AG04449 (cell line): ENCODE measurements around the gene LRP2.
"Not testable (repeated sequence)": the region's sequence is repeated elsewhere in the genome, so short reads cannot be mapped to it uniquely, and the experiment has no call there.

Experiments
- CTCF ChIA-PET: fragments of 350-600 bp; formaldehyde crosslinking; extraction: SDS; loops from one replicate; lab custom pipeline; 2021; ENCODE audit warnings: antibody characterized with exemption; lab: Yijun Ruan, JAX
- POLR2A ChIA-PET: fragments of 400-600, 350-600 bp; formaldehyde crosslinking; extraction: SDS; loops from one replicate; lab custom pipeline; 2020; ENCODE audit warnings: antibody characterized with exemption, inconsistent platforms; lab: Yijun Ruan, JAX
- DNase-seq: peaks from one replicate; pipeline ENCODE4 v3.0.0-alpha.2; 2010; ENCODE audit warnings: low read depth, low spot score
- H3K4me3 ChIP-seq: 2 replicates; pipeline ENCODE4 v1.5.1; 2011; ENCODE audit warnings: low read depth, mild to moderate bottlenecking, control low read depth, low read length
- TF ChIP-seq, protein P1 (sequence below): IDR thresholded peaks from one replicate; pipeline ENCODE4 v1.5.1; 2011; ENCODE audit warnings: mild to moderate bottlenecking, moderate library complexity, low read length, control low read depth, inconsistent platforms; ENCODE audit not compliant: insufficient read depth; ENCODE audit errors: missing control alignments

LRP2 gene

DNA sequence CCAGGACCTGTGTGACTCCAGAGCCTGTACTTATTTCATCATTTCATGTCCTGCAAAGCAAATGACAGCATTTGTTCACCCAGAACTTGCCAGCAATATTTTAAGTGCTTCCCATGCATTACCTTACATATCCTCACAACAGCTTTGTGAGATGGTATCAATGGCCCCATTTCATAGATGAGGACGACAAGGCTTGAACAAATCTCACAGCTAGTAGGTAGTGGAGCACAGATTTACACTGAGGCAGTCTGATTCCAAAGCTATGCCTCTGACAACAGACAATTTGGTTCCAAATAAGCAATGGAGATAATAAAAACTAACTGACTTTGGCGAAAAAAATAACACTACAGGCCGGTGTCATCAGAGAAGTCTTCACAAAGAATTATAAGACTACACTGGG, 33.5 kb downstream of the LRP2 start:
- no peak for DNase-seq
- no peak overlapping the region for H3K4me3 ChIP-seq
- TF ChIP-seq, protein P1, sequence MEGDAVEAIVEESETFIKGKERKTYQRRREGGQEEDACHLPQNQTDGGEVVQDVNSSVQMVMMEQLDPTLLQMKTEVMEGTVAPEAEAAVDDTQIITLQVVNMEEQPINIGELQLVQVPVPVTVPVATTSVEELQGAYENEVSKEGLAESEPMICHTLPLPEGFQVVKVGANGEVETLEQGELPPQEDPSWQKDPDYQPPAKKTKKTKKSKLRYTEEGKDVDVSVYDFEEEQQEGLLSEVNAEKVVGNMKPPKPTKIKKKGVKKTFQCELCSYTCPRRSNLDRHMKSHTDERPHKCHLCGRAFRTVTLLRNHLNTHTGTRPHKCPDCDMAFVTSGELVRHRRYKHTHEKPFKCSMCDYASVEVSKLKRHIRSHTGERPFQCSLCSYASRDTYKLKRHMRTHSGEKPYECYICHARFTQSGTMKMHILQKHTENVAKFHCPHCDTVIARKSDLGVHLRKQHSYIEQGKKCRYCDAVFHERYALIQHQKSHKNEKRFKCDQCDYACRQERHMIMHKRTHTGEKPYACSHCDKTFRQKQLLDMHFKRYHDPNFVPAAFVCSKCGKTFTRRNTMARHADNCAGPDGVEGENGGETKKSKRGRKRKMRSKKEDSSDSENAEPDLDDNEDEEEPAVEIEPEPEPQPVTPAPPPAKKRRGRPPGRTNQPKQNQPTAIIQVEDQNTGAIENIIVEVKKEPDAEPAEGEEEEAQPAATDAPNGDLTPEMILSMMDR: no peak
- POLR2A ChIA-PET: no interaction called here
- CTCF ChIA-PET: no interaction called here

- H3K4me3 ChIP-seq, DNase-seq, POLR2A ChIA-PET, CTCF ChIA-PET: not testable (repeated sequence)
These were observed 34.5 kb downstream of the LRP2 start for GRCh38 chr2:169327837-169328236.

DNA sequence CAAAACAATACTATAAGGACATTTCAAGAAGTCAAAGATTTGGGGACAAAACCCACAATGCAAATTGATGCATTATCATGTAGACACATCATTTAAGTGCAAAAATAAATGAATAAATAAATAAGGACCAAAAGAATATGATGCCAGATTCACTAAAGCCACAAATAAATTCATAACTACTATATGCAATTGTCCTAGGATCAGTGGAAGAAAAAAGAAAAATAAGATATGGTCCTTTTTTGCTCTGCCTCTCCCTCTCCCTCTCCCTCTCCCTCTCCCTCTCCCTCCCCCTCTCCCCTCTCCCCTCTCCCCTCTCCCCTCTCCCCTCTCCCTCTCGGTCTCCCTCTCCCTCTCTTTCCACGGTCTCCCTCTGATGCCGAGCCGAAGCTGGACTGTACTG, 36.4 kb downstream of the LRP2 start:
- POLR2A ChIA-PET, DNase-seq, H3K4me3 ChIP-seq, CTCF ChIA-PET: not testable (repeated sequence)

DNA sequence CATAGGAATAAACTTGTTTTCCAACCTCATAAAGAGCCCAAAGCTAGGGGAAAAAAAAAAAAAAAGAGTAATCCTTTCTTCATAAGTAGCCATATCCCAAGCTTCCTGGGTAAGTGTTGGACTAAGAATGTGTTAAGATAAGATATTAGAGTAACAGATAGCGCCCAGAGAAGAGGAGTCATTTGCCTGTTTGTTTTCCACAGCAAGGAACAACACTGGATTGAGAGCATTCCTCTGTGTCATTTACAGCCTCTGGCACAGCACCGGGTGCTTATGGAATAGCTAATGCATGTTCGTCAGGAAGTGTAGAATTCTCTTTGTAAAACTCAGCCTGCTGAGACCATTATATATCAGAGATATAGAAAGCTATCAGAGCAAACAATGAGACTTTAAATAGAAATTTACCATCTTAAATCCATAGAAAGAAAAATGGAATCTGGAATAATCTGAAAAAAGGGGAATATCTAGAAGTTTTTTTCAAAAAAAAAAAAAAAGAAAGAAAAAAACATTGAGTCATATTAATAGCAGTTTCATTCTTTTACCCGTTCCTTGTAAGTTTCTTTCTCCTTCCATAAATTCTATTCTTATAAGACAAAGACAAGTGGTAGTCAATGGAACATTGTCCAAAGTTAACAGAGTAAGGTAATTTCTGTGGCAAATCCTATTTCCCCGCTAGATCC, 37.6 kb downstream of the LRP2 start:
- no peak overlapping the region for H3K4me3 ChIP-seq
- ChIA-PET CTCF (no interaction called here), POLR2A (no interaction called here)
- TF ChIP-seq, protein P1: no peak
- no peak for DNase-seq

- ChIA-PET CTCF (no interaction called here), POLR2A (no interaction called here)
- H3K4me3 ChIP-seq: no peak overlapping the region
- TF ChIP-seq, protein P1: no peak
- no peak for DNase-seq
These were observed 38.5 kb downstream of the LRP2 start for GRCh38 chr2:169323841-169324240.

- TF ChIP-seq, protein P1: no peak
- no peak overlapping the region for H3K4me3 ChIP-seq
- ChIA-PET POLR2A (no interaction called here), CTCF (no interaction called here)
- no peak for DNase-seq
These were observed 41.8 kb downstream of the LRP2 start for GRCh38 chr2:169320561-169320960.

DNA sequence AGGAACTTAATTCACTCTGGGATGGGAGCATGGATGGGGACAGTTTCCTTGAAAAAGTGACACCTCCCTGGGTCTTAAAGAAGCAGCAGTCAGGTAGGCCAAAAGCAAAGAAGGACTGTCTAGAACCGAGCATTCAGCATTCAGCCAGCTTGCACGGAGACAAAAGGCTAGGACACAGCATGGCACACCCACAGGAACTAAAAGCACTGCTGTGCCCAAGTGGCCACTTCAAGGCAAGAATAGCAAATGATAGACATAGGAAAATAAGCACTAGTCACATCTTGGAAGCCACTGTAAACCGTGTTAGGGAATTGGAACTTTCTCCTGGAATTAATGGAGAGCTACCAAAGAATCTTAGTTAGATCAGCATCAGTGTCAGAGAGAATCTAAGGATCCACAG, 47.0 kb downstream of the LRP2 start:
- TF ChIP-seq, protein P1: no peak
- DNase-seq: no peak
- H3K4me3 ChIP-seq: no peak overlapping the region
- POLR2A ChIA-PET: no interaction called here
- CTCF ChIA-PET: no interaction called here

DNA sequence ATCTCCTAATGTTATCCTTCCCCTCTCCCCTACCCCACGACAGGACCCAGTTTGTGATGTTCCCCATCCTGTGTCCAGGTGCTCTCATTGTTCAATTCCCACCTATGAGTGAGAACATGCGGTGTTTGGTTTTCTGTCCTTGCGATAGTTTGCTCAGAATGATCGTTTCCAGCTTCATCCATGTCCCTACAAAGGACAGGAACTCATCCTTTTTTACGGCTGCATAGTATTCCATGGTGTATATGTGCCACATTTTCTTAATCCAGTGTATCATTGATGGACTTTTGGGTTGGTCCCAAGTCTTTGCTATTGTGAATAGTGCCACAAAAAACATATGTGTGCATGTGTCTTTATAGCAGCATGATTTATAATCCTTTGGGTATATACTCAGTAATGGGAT, 54.0 kb downstream of the LRP2 start:
- DNase-seq, POLR2A ChIA-PET, H3K4me3 ChIP-seq, CTCF ChIA-PET: not testable (repeated sequence)

DNA sequence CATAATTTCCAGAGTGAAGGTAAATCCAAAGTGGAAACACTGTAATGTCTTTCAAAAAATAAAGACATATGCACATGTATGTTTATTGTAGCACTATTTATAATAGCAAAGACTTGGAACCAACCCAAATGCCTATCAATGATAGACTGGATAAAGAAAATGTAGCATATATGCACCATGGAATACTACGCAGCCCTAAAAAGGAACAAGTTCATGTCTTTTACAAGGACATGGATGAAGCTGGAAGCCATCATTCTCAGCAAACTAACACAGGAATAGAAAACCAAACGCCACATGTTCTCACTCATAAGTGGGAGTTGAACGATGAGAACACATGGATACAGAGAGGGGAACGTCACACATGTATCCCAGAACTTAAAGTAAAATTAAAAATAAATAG, 57.6 kb downstream of the LRP2 start:
- CTCF ChIA-PET, H3K4me3 ChIP-seq, POLR2A ChIA-PET, DNase-seq: not testable (repeated sequence)
